Chondrocyte (in vitro differentiated cells): ENCODE measurements around the gene LNP1. TPM values are rescaled to one million over a fixed set of nuclear protein-coding genes. Genes with fewer than 3 reads are reported as not detected.

ENCODE experiments used
- DNase-seq: peaks from one replicate; pipeline ENCODE4 v3.0.0; 2021; ENCODE audit warnings: mixed read lengths, low spot score
- H3K27ac Mint-ChIP-seq: one replicate; pipeline ENCODE4 v1.8.0; 2021; ENCODE audit warnings: mild to moderate bottlenecking, moderate library complexity, mixed read lengths; ENCODE audit not compliant: unreplicated experiment
- H3K27me3 Mint-ChIP-seq: 2 replicates; pipeline ENCODE4 v1.8.0; 2021; ENCODE audit warnings: low read depth, mixed read lengths
- H3K36me3 Mint-ChIP-seq: 2 replicates; pipeline ENCODE4 v1.8.0; 2021; ENCODE audit warnings: low read depth, mixed read lengths
- H3K4me1 Mint-ChIP-seq: 2 replicates; pipeline ENCODE4 v1.8.0; 2021; ENCODE audit warnings: low read depth, mild to moderate bottlenecking, mixed read lengths
- H3K4me3 Mint-ChIP-seq: one replicate; pipeline ENCODE4 v1.8.0; 2021; ENCODE audit warnings: mild to moderate bottlenecking, moderate library complexity, mixed read lengths; ENCODE audit not compliant: unreplicated experiment
- H3K9me3 Mint-ChIP-seq: 2 replicates; pipeline ENCODE4 v1.8.0; 2021; ENCODE audit warnings: low read depth, mixed read lengths
- total RNA-seq: library from RNA; stranded (reverse); gene quantifications from 3 replicates; pipeline ENCODE4 v1.2.1, GENCODE V29; 2021
- TF ChIP-seq, protein P1 (sequence below): fragments of 200-600 bp; sonication (generic); IDR thresholded peaks from 2 replicates; pipeline ENCODE4 v1.5.0; 2021; ENCODE audit warnings: antibody characterized with exemption, mild to moderate bottlenecking, moderate library complexity

LNP1 gene
- total RNA-seq, 1 donor from 2014 or later: 1.0 TPM

GRCh38 chr3:100413613-100414012 lies 12.3 kb downstream of the LNP1 start:
- H3K9me3 Mint-ChIP-seq: peaks cover 6% of the 10 kb centered on the region
- H3K27ac Mint-ChIP-seq: no peak overlapping the region
- no peaks in the 10 kb centered on the region for H3K4me1 Mint-ChIP-seq
- TF ChIP-seq, protein P1, sequence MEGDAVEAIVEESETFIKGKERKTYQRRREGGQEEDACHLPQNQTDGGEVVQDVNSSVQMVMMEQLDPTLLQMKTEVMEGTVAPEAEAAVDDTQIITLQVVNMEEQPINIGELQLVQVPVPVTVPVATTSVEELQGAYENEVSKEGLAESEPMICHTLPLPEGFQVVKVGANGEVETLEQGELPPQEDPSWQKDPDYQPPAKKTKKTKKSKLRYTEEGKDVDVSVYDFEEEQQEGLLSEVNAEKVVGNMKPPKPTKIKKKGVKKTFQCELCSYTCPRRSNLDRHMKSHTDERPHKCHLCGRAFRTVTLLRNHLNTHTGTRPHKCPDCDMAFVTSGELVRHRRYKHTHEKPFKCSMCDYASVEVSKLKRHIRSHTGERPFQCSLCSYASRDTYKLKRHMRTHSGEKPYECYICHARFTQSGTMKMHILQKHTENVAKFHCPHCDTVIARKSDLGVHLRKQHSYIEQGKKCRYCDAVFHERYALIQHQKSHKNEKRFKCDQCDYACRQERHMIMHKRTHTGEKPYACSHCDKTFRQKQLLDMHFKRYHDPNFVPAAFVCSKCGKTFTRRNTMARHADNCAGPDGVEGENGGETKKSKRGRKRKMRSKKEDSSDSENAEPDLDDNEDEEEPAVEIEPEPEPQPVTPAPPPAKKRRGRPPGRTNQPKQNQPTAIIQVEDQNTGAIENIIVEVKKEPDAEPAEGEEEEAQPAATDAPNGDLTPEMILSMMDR: no peak
- no peak overlapping the region for H3K4me3 Mint-ChIP-seq
- H3K36me3 Mint-ChIP-seq: peaks cover 4% of the 10 kb centered on the region
- no peak for DNase-seq
- no peaks in the 10 kb centered on the region for H3K27me3 Mint-ChIP-seq

DNA sequence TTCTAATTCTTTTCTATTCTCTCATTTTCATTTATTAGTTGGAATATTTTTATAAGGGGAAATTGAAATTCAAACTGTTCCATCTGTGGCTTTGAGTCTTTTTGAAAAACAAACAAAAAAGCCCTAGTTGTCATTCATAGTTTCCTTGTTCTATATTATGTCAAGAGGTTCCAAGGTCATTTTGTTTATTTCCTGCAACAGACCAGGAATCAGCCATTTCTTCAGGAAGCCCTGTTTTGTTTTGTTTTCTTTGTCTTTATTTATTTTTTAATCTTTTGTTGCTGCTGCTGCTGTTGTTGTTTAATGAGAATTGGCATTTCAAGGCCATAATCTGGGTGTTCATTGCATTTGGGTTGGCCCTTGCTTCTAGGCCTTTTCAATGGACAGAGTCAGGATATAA lies 14.8 kb downstream of the LNP1 start:
- Mint-ChIP-seq H3K36me3 (peaks cover 2% of the 10 kb centered on the region), H3K27ac (no peak overlapping the region), H3K4me3 (no peak overlapping the region), H3K4me1 (no peaks in the 10 kb centered on the region), H3K9me3 (peaks cover 2% of the 10 kb centered on the region), H3K27me3 (no peaks in the 10 kb centered on the region)
- TF ChIP-seq, protein P1: no peak
- no peak for DNase-seq

DNA sequence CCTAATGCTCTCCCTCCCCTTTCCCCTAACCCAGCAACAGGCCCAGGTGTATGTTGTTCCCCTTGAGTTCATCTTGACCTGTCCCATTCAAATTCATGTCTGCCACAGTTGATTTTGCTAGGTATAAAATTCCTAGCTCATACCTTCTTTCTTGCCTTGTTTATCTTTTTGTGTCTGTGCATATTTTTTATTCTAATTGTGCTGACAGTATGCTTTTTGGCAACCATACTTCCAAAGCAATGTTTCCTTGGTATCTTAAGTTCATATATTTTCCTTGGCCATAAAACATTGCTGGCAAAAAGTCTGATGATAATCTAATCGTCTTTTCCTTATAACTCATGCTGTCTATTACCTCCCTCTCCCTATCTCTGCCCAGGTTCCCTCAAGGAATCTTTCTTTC lies 15.5 kb downstream of the LNP1 start:
- no peaks in the 10 kb centered on the region for H3K4me1 Mint-ChIP-seq
- no peaks in the 10 kb centered on the region for H3K9me3 Mint-ChIP-seq
- TF ChIP-seq, protein P1: no peak
- H3K4me3 Mint-ChIP-seq: no peak overlapping the region
- no peak for DNase-seq
- H3K27ac Mint-ChIP-seq: no peak overlapping the region
- H3K27me3 Mint-ChIP-seq: no peaks in the 10 kb centered on the region
- H3K36me3 Mint-ChIP-seq: peaks cover 1% of the 10 kb centered on the region

DNA sequence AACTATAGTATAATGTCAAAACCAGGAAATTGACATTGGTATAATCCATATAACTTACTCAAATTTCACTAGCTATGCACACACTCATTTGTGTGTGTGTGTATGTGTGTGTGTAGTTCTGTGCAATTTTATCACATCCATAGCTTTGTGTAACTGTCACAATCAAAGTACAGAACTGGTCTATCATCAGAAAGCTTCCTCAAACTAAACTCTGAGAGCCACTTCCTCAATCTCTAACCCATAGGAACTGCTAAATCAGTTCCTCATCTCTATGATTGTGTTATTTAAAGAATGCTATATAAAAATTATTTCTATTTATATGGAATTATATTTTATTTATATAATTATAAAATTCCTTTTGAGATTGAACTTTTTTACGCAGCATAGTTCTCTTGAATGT lies 18.1 kb downstream of the LNP1 start:
- Mint-ChIP-seq H3K27me3 (no peaks in the 10 kb centered on the region), H3K4me3 (no peak overlapping the region), H3K27ac (no peak overlapping the region), H3K36me3 (peaks cover 1% of the 10 kb centered on the region), H3K9me3 (no peaks in the 10 kb centered on the region), H3K4me1 (no peaks in the 10 kb centered on the region)
- DNase-seq: no peak
- TF ChIP-seq, protein P1: no peak

GRCh38 chr3:100420885-100421284 lies 19.5 kb downstream of the LNP1 start:
- Mint-ChIP-seq H3K4me1 (no peaks in the 10 kb centered on the region), H3K27me3 (no peaks in the 10 kb centered on the region), H3K36me3 (peaks cover 1% of the 10 kb centered on the region), H3K9me3 (no peaks in the 10 kb centered on the region), H3K27ac (no peak overlapping the region), H3K4me3 (no peak overlapping the region)
- DNase-seq: no peak
- TF ChIP-seq, protein P1: no peak
